Measurements from ENCODE around the gene FADS1.

DNA sequence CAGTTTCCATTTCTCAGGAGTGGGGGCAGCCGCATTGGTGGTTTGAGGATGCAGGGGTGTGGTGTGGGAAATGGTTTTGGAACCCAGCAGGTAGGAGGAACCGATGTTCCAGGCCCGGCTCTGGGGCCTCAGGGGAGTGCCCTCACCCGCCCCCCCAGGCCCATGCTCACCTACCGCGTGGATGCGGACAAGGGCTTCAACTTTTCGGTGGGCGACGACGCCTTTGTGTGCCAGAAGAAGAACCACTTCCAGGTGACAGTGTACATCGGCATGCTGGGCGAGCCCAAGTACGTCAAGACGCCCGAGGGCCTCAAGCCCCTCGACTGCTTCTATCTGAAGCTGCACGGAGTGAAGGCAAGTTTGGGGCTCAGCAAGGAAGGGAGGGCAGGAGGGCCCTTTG, 43.0 kb downstream of the FADS1 start:
- TF ChIP-seq, protein P1, sequence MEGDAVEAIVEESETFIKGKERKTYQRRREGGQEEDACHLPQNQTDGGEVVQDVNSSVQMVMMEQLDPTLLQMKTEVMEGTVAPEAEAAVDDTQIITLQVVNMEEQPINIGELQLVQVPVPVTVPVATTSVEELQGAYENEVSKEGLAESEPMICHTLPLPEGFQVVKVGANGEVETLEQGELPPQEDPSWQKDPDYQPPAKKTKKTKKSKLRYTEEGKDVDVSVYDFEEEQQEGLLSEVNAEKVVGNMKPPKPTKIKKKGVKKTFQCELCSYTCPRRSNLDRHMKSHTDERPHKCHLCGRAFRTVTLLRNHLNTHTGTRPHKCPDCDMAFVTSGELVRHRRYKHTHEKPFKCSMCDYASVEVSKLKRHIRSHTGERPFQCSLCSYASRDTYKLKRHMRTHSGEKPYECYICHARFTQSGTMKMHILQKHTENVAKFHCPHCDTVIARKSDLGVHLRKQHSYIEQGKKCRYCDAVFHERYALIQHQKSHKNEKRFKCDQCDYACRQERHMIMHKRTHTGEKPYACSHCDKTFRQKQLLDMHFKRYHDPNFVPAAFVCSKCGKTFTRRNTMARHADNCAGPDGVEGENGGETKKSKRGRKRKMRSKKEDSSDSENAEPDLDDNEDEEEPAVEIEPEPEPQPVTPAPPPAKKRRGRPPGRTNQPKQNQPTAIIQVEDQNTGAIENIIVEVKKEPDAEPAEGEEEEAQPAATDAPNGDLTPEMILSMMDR (IDR thresholded peaks at IDR 0.05): no peak
- TF ChIP-seq EP300 (IDR thresholded peaks at IDR 0.05; ENCODE audit: low read depth): no peak
